GM18505 (cell line): ENCODE data around the gene POLQ.
"Not testable (repeated sequence)": the region's sequence is repeated elsewhere in the genome, so short reads cannot be mapped to it uniquely, and the experiment has no call there.

Experiments
- ATAC-seq: cut with Tn5 transposase; IDR thresholded peaks from one replicate; pipeline ENCODE4 v1.9.1; 2021; ENCODE audit not compliant: unreplicated experiment
- POLR2A ChIP-seq: IDR thresholded peaks from 4 replicates; pipeline ENCODE4 v1.6.1; 2011; ENCODE audit warnings: borderline replicate concordance; ENCODE audit not compliant: insufficient read depth, insufficient read length; ENCODE audit errors: extremely low read depth

Gene POLQ

GRCh38 chr3:121545574-121546455 lies at the start of gene POLQ:
TSS of gene POLQ (minus strand) at chr3:121545988. CDS start at chr3:121545877, 111 bp downstream.
- peak; percentile 71 for TF ChIP-seq POLR2A
- ATAC-seq: peak; percentile 82

GRCh38 chr3:121594850-121595249 lies 49.1 kb upstream of the POLQ start:
- TF ChIP-seq POLR2A: no peak
- no peak for ATAC-seq

- not testable (repeated sequence) for ATAC-seq
Observed at GRCh38 chr3:121593806-121594205, 48.0 kb upstream of the POLQ start.

GRCh38 chr3:121592856-121593702 lies 47.3 kb upstream of the POLQ start, which contains the start of gene FBXO40:
TSS of gene FBXO40 (plus strand) at chr3:121593379. CDS start at chr3:121620576, 27,197 bp downstream.
- ATAC-seq: no peak
- no peak for TF ChIP-seq POLR2A

GRCh38 chr3:121584418-121584817 lies 38.6 kb upstream of the POLQ start:
- no peak for TF ChIP-seq POLR2A
- no peak for ATAC-seq

- ATAC-seq: no peak
- TF ChIP-seq POLR2A: no peak
Observed at GRCh38 chr3:121581691-121582090, 35.9 kb upstream of the POLQ start.

- ATAC-seq: no peak
- TF ChIP-seq POLR2A: no peak
Observed at GRCh38 chr3:121574449-121574848, 28.7 kb upstream of the POLQ start.

- ATAC-seq: no peak
- TF ChIP-seq POLR2A: no peak
Observed at GRCh38 chr3:121567649-121568048, 21.9 kb upstream of the POLQ start, which contains the start of gene ARGFX. TSS of gene ARGFX (plus strand) at chr3:121567949. CDS start at chr3:121570714, 2,765 bp downstream.

- no peak for TF ChIP-seq POLR2A
- no peak for ATAC-seq
Observed at GRCh38 chr3:121566773-121567172, 21.0 kb upstream of the POLQ start.

GRCh38 chr3:121562148-121562547 lies 16.4 kb upstream of the POLQ start:
- TF ChIP-seq POLR2A: no peak
- no peak for ATAC-seq

GRCh38 chr3:121557426-121557934 lies 11.7 kb upstream of the POLQ start:
- ATAC-seq: no peak
- TF ChIP-seq POLR2A: no peak

GRCh38 chr3:121552797-121553196 lies 7.0 kb upstream of the POLQ start:
- no peak for ATAC-seq
- TF ChIP-seq POLR2A: no peak

GRCh38 chr3:121552379-121552778 lies 6.6 kb upstream of the POLQ start:
- TF ChIP-seq POLR2A: no peak
- no peak for ATAC-seq
